GM19193 (cell line): Measurements from ENCODE around the gene TRABD2B.

ENCODE experiments used
- POLR2A ChIP-seq: IDR thresholded peaks from 4 replicates; pipeline ENCODE4 v1.6.1; 2011; ENCODE audit not compliant: insufficient read depth, insufficient read length; ENCODE audit errors: extremely low read depth

TRABD2B gene

GRCh38 chr1:48003741-48004531, 6.8 kb upstream of the TRABD2B start:
- TF ChIP-seq POLR2A: no peak

- no peak for TF ChIP-seq POLR2A
Measured at GRCh38 chr1:48002142-48002541, 5.0 kb upstream of the TRABD2B start.

DNA sequence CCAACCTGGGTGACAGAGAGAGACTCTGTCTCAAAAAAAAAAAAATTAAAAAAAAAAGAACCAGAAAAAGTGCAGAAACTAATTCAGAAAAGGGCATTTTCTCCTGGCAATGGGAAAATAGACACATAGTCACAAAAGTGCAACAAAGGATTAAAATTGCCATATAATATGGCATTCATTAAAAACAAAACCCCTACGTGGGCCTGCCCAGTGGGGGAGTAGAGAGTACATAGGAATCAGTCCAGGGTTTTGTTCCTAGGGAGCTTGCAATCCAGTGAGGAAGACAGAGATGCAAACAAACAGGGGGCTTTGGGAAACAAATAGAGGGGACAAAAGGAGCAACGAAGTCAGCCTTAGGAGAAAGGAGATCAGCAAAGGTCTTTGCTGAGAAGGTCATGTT, 4.5 kb upstream of the TRABD2B start:
- no peak for TF ChIP-seq POLR2A

- TF ChIP-seq POLR2A: no peak
Measured at GRCh38 chr1:48000883-48001282, 3.7 kb upstream of the TRABD2B start.

- no peak for TF ChIP-seq POLR2A
Measured at GRCh38 chr1:47999097-47999496, 1.9 kb upstream of the TRABD2B start.

DNA sequence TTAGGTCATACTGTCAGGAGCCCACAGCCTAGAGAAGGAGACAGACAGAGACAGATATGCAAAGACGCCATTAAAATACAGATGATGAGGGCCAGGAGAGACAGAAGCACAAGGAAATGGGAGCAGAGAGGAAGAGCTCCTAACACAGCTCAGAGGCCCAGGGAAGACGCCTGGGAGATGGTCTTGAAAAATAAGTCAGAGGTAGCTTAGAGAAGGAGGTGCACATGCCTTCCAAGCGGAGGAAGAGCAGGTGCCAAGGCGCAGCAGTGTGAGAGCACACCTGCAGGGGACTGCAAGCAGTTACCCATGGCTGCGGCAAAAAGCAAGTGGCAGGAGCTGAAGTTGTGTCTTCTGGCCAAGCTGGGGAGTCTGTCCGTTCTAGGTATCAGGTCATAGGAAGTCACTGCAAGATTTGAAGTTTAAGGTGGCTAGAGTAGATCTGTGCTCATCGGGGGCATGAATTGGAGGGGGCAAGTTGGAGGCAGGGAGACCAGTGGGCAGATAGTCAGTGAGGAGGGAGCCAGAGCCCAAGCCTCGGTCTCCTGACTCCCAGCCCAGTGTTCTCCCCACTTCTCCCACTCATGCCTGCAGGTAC, 1.3 kb upstream of the TRABD2B start:
- no peak for TF ChIP-seq POLR2A

DNA sequence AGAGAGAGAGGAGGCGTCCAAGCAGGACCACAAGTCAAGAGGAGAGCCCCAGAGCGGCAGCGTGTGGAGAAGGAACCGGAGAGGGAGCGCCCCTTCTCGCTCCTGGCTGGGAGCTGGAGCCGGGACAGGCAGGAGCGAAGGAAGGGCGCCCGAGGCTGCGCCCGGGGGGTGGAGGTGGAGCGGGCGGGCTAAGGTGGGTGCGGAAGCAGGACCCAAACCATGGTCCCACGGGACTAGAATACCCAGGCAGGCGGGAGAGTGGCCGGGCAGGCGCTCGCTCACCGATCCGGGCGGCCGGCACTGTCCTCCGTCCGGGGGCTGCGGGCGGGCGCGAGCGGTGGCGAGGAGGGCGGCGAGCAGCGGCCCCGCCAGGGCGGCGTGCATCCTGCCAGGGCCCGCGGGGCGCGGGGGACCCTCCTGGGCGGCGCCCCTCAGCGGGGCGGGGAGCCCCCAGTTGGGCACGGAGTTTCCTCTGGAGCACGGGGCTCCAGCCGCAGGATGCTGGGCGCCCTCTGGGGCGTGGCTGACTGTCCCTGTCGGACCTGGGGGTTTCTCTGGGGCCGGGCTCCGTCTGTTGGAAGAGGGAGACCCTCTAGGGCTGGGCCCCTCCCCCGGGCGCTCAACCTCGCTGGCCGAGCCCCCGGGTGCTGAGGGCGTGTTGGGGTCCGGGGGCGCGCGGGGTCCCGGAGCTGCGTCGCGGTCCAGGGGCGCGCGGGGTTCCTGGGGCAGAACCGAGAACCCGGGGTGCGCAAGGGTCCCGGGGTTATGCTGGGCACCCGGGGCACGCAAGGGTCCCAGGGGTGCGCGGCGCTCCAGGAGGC, 569 bp downstream of the TRABD2B start:
- no peak for TF ChIP-seq POLR2A

GRCh38 chr1:47996060-47996405, 1.2 kb downstream of the TRABD2B start:
- no peak for TF ChIP-seq POLR2A

DNA sequence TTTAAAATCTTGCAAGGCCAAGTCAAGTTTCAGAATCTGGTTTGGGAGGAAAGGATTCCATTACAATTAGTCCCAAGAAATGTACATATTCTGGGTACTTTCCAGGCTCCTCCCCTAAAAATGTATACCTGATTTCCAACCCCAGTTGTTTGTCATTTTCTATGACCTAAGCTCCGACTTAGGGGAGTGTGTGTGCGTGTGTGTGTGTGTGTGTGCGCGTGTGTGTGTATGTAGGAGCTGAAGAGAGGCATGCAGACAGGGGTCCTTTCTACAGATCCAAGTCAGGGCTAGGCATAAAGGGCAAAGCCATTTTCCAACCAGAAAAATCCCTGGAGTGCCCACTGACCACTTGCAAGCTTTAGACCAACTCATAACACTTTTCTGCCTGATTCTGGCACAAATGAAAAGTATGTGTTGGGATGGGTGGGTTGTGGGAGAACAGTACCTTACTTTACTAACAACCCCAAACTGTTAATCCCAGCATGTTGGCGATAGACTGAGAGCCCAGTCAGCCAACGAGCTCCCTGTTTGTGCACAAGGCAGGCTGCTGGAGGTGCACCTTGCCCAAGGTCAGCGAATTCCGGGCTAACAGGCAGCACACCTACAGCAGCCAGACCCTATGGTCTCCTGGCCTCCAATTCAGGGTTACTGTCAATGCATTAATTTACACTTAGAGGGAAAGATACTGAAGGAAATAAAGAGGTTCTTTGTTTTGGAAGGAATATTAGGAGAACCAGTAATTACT, 1.7 kb downstream of the TRABD2B start:
- no peak for TF ChIP-seq POLR2A

DNA sequence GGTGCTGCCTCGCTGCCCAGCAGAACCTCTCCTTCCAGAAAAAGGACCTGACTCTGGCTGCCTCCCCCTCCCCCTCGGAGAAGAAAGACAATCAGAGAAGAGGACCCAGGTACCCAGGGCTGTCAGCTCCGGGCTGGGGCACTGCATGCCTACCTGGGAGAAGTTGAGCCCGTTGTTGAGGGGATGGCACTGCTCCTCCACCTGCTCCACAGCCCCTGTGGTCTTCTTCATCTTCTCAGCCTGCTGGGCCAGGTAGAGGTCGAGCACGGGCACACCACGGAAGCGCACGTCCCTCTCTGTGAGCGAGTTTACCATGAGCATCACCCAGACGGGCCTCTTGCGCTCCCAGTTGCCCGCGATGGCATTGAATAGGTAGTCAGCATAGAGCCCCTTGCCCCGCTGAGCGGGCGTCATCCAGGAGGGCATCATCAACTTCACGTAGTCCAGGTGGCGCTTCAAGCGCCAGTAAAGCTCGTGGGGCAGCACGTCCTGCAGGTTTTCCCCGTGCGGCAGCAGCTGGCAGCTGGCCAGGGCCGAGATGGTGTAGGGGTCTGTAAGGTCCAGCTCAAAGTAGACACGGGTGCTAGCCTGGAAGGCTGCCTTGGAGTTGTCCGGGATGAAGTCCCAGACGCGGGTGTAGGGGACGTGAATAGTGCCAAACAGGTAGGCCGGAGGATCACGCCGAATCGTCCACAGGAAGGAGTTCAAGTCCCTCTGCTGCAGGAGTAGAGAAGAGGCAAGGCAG, 3.1 kb downstream of the TRABD2B start:
- TF ChIP-seq POLR2A: no peak

GRCh38 chr1:47993416-47993740, 3.8 kb downstream of the TRABD2B start:
- TF ChIP-seq POLR2A: no peak

- no peak for TF ChIP-seq POLR2A
Measured at GRCh38 chr1:47992720-47993415, 4.3 kb downstream of the TRABD2B start.

- no peak for TF ChIP-seq POLR2A
Measured at GRCh38 chr1:47991673-47992072, 5.5 kb downstream of the TRABD2B start.

DNA sequence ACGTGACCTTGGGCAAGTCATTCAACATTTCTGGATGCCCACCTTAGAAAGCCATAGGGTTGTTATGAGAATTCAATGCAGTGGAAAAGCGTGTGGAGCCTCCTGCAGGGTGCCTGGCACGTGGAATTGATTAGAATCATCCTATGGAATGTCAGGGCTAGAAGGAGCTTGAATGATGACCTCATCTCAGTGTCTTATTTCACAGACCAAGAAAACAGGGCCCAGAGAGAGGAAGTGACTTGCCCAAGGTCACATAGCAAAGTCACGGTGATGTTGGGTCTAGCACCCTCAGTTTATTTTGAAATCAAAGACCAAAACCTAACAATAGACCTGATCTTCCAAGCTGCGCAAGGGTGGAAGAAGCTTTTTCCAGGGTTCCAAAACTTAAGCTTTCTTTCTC, 6.0 kb downstream of the TRABD2B start:
- no peak for TF ChIP-seq POLR2A
